ENCODE results near the gene NOL4L.

Gene NOL4L

GRCh38 chr20:32558526-32558925 is 26.6 kb downstream of the NOL4L start:
- Mint-ChIP-seq H3K4me3 (no peak overlapping the region), H3K4me1 (ENCODE audit: low read depth) (peaks cover 78% of the 10 kb centered on the region), H3K27ac (peak overlapping the region; percentile 74), H3K27me3 (no peaks in the 10 kb centered on the region), H3K36me3 (ENCODE audit: low read depth) (no peaks in the 10 kb centered on the region), H3K9me3 (no peaks in the 10 kb centered on the region)
- no peak for DNase-seq

- no peak overlapping the region for H3K4me3 Mint-ChIP-seq
- no peaks in the 10 kb centered on the region for H3K27me3 Mint-ChIP-seq
- no peak for DNase-seq
- peaks cover 85% of the 10 kb centered on the region for H3K4me1 Mint-ChIP-seq (ENCODE audit: low read depth)
- H3K27ac Mint-ChIP-seq: no peak overlapping the region
- no peaks in the 10 kb centered on the region for H3K9me3 Mint-ChIP-seq
- H3K36me3 Mint-ChIP-seq (ENCODE audit: low read depth): no peaks in the 10 kb centered on the region
Measured at GRCh38 chr20:32557319-32557718, 27.8 kb downstream of the NOL4L start.

- H3K9me3 Mint-ChIP-seq: no peaks in the 10 kb centered on the region
- no peak overlapping the region for H3K4me3 Mint-ChIP-seq
- no peak for DNase-seq
- peaks cover 78% of the 10 kb centered on the region for H3K4me1 Mint-ChIP-seq (ENCODE audit: low read depth)
- H3K27me3 Mint-ChIP-seq: no peaks in the 10 kb centered on the region
- peak overlapping the region; percentile 51 for H3K27ac Mint-ChIP-seq
- no peaks in the 10 kb centered on the region for H3K36me3 Mint-ChIP-seq (ENCODE audit: low read depth)
Measured at GRCh38 chr20:32556312-32557184, 28.6 kb downstream of the NOL4L start.

GRCh38 chr20:32555584-32555983 is 29.5 kb downstream of the NOL4L start:
- Mint-ChIP-seq H3K27me3 (no peaks in the 10 kb centered on the region), H3K4me3 (no peak overlapping the region), H3K9me3 (no peaks in the 10 kb centered on the region), H3K36me3 (ENCODE audit: low read depth) (no peaks in the 10 kb centered on the region), H3K4me1 (ENCODE audit: low read depth) (peaks cover 73% of the 10 kb centered on the region), H3K27ac (peak overlapping the region; percentile 87)
- DNase-seq: no peak

- H3K36me3 Mint-ChIP-seq (ENCODE audit: low read depth): no peaks in the 10 kb centered on the region
- peaks cover 67% of the 10 kb centered on the region for H3K4me1 Mint-ChIP-seq (ENCODE audit: low read depth)
- H3K27me3 Mint-ChIP-seq: no peaks in the 10 kb centered on the region
- H3K27ac Mint-ChIP-seq: peak overlapping the region; percentile 87
- H3K9me3 Mint-ChIP-seq: no peaks in the 10 kb centered on the region
- H3K4me3 Mint-ChIP-seq: no peak overlapping the region
- DNase-seq: no peak
Measured at GRCh38 chr20:32554965-32555289, 30.2 kb downstream of the NOL4L start.

GRCh38 chr20:32553618-32554017 is 31.5 kb downstream of the NOL4L start:
- no peak overlapping the region for H3K4me3 Mint-ChIP-seq
- H3K9me3 Mint-ChIP-seq: no peaks in the 10 kb centered on the region
- no peak for DNase-seq
- peak overlapping the region; percentile 87 for H3K27ac Mint-ChIP-seq
- H3K27me3 Mint-ChIP-seq: no peaks in the 10 kb centered on the region
- peaks cover 67% of the 10 kb centered on the region for H3K4me1 Mint-ChIP-seq (ENCODE audit: low read depth)
- H3K36me3 Mint-ChIP-seq (ENCODE audit: low read depth): peaks cover 2% of the 10 kb centered on the region

GRCh38 chr20:32551693-32552092 is 33.4 kb downstream of the NOL4L start:
- Mint-ChIP-seq H3K9me3 (no peaks in the 10 kb centered on the region), H3K4me3 (no peak overlapping the region), H3K36me3 (ENCODE audit: low read depth) (peaks cover 2% of the 10 kb centered on the region), H3K4me1 (ENCODE audit: low read depth) (peaks cover 72% of the 10 kb centered on the region), H3K27me3 (no peaks in the 10 kb centered on the region), H3K27ac (no peak overlapping the region)
- DNase-seq: no peak

- DNase-seq: no peak
- Mint-ChIP-seq H3K4me1 (ENCODE audit: low read depth) (peaks cover 66% of the 10 kb centered on the region), H3K27me3 (no peaks in the 10 kb centered on the region), H3K9me3 (no peaks in the 10 kb centered on the region), H3K4me3 (no peak overlapping the region), H3K27ac (no peak overlapping the region), H3K36me3 (ENCODE audit: low read depth) (peaks cover 2% of the 10 kb centered on the region)
Measured at GRCh38 chr20:32549842-32550241, 35.3 kb downstream of the NOL4L start.

GRCh38 chr20:32547753-32548034 is 37.4 kb downstream of the NOL4L start:
- peaks cover 2% of the 10 kb centered on the region for H3K36me3 Mint-ChIP-seq (ENCODE audit: low read depth)
- no peaks in the 10 kb centered on the region for H3K27me3 Mint-ChIP-seq
- H3K27ac Mint-ChIP-seq: peak overlapping the region; percentile 83
- H3K4me3 Mint-ChIP-seq: no peak overlapping the region
- H3K4me1 Mint-ChIP-seq (ENCODE audit: low read depth): peaks cover 63% of the 10 kb centered on the region
- H3K9me3 Mint-ChIP-seq: no peaks in the 10 kb centered on the region
- no peak for DNase-seq

GRCh38 chr20:32546918-32547752 is 38.0 kb downstream of the NOL4L start:
- H3K36me3 Mint-ChIP-seq (ENCODE audit: low read depth): peaks cover 2% of the 10 kb centered on the region
- H3K4me3 Mint-ChIP-seq: no peak overlapping the region
- peaks cover 66% of the 10 kb centered on the region for H3K4me1 Mint-ChIP-seq (ENCODE audit: low read depth)
- no peak for DNase-seq
- peak overlapping the region; percentile 83 for H3K27ac Mint-ChIP-seq
- H3K27me3 Mint-ChIP-seq: no peaks in the 10 kb centered on the region
- H3K9me3 Mint-ChIP-seq: no peaks in the 10 kb centered on the region

GRCh38 chr20:32544893-32545840 is 40.0 kb downstream of the NOL4L start:
- Mint-ChIP-seq H3K4me1 (ENCODE audit: low read depth) (peaks cover 79% of the 10 kb centered on the region), H3K36me3 (ENCODE audit: low read depth) (peaks cover 2% of the 10 kb centered on the region), H3K9me3 (no peaks in the 10 kb centered on the region), H3K27ac (peak overlapping the region; percentile 82), H3K4me3 (no peak overlapping the region), H3K27me3 (no peaks in the 10 kb centered on the region)
- no peak for DNase-seq

- Mint-ChIP-seq H3K4me1 (ENCODE audit: low read depth) (peaks cover 84% of the 10 kb centered on the region), H3K27ac (peak overlapping the region; percentile 82)
Measured at GRCh38 chr20:32544260-32544722, 40.8 kb downstream of the NOL4L start.

GRCh38 chr20:32543570-32544259 is 41.4 kb downstream of the NOL4L start:
- no peak overlapping the region for H3K4me3 Mint-ChIP-seq
- no peaks in the 10 kb centered on the region for H3K9me3 Mint-ChIP-seq
- H3K4me1 Mint-ChIP-seq (ENCODE audit: low read depth): peaks cover 86% of the 10 kb centered on the region
- DNase-seq: no peak
- H3K27me3 Mint-ChIP-seq: no peaks in the 10 kb centered on the region
- no peaks in the 10 kb centered on the region for H3K36me3 Mint-ChIP-seq (ENCODE audit: low read depth)
- peak overlapping the region; percentile 87 for H3K27ac Mint-ChIP-seq

More at GRCh38 chr20:32544260-32544722, 40.8 kb downstream of the NOL4L start:
- Mint-ChIP-seq H3K9me3 (no peaks in the 10 kb centered on the region), H3K27me3 (no peaks in the 10 kb centered on the region), H3K4me3 (no peak overlapping the region), H3K36me3 (ENCODE audit: low read depth) (no peaks in the 10 kb centered on the region)
- no peak for DNase-seq

GRCh38 chr20:32542259-32542615 is 42.9 kb downstream of the NOL4L start:
- no peak for DNase-seq
- Mint-ChIP-seq H3K4me1 (ENCODE audit: low read depth) (peaks cover 85% of the 10 kb centered on the region), H3K27ac (peak overlapping the region; percentile 87), H3K4me3 (no peak overlapping the region), H3K27me3 (no peaks in the 10 kb centered on the region), H3K36me3 (ENCODE audit: low read depth) (no peaks in the 10 kb centered on the region), H3K9me3 (no peaks in the 10 kb centered on the region)

Data from activated T-cell treated with anti-CD3 and anti-CD28 coated beads, Interleukin-2, amount 50 U/mL, for 24 hours (primary cell).